ENCODE results near the gene IQCF6.

The IQCF6 gene

GRCh38 chr3:51808934-51809333 lies 29.9 kb upstream of the IQCF6 start:
- Histone ChIP-seq H3K9me2 (replicated peaks; ENCODE audit: low read depth, low read length) (no peaks in the 10 kb centered on the region), H4K20me1 (ENCODE audit: insufficient read depth, low read length, poor library complexity, severe bottlenecking) (no peaks in the 10 kb centered on the region), H3K36me3 (ENCODE audit: insufficient read depth, low read length) (no peaks in the 10 kb centered on the region), H3K79me2 (ENCODE audit: insufficient read depth, low read length) (no peaks in the 10 kb centered on the region), H3F3A (ENCODE audit: low read depth) (no peaks in the 10 kb centered on the region), H3K9me3 (ENCODE audit: insufficient read depth, low read depth, low read length) (peaks cover 4% of the 10 kb centered on the region; the same call in 1 of the 2 replicates), H3K27me3 (ENCODE audit: insufficient read depth, low read length, poor library complexity, severe bottlenecking) (no peaks in the 10 kb centered on the region), H3K4me2 (ENCODE audit: low read depth, low read length, poor library complexity, severe bottlenecking) (no peak overlapping the region), H3K4me3 (ENCODE audit: low read length, poor library complexity, severe bottlenecking) (no peak overlapping the region), H2AFZ (ENCODE audit: low read length) (no peak overlapping the region), H3K4me1 (ENCODE audit: insufficient read depth, low read length, poor library complexity, severe bottlenecking) (peaks cover 15% of the 10 kb centered on the region), H3K9ac (ENCODE audit: low read depth, low read length, poor library complexity, severe bottlenecking) (no peak overlapping the region)
- no peak for TF ChIP-seq CTCF (conservative IDR thresholded peaks at IDR 0.05; ENCODE audit: low read length)
- TF ChIP-seq EZH2phosphoT487 (IDR thresholded peaks at IDR 0.05; ENCODE audit: borderline replicate concordance), result no peak

- Histone ChIP-seq H3K36me3 (ENCODE audit: insufficient read depth, low read length) (no peaks in the 10 kb centered on the region), H3F3A (ENCODE audit: low read depth) (no peaks in the 10 kb centered on the region), H3K9me2 (replicated peaks; ENCODE audit: low read depth, low read length) (no peaks in the 10 kb centered on the region), H3K4me3 (ENCODE audit: low read length, poor library complexity, severe bottlenecking) (no peak overlapping the region), H3K79me2 (ENCODE audit: insufficient read depth, low read length) (no peaks in the 10 kb centered on the region), H4K20me1 (ENCODE audit: insufficient read depth, low read length, poor library complexity, severe bottlenecking) (no peaks in the 10 kb centered on the region), H3K9me3 (ENCODE audit: insufficient read depth, low read depth, low read length) (no peaks in the 10 kb centered on the region), H2AFZ (ENCODE audit: low read length) (no peak overlapping the region), H3K27me3 (ENCODE audit: insufficient read depth, low read length, poor library complexity, severe bottlenecking) (no peaks in the 10 kb centered on the region), H3K4me2 (ENCODE audit: low read depth, low read length, poor library complexity, severe bottlenecking) (no peak overlapping the region), H3K9ac (ENCODE audit: low read depth, low read length, poor library complexity, severe bottlenecking) (no peak overlapping the region), H3K4me1 (ENCODE audit: insufficient read depth, low read length, poor library complexity, severe bottlenecking) (peaks cover 19% of the 10 kb centered on the region)
- TF ChIP-seq CTCF (conservative IDR thresholded peaks at IDR 0.05; ENCODE audit: low read length), result no peak
- TF ChIP-seq EZH2phosphoT487 (IDR thresholded peaks at IDR 0.05; ENCODE audit: borderline replicate concordance), result no peak
Observed at GRCh38 chr3:51802106-51802703, 23.2 kb upstream of the IQCF6 start.

- Histone ChIP-seq H3K9me2 (replicated peaks; ENCODE audit: low read depth, low read length) (no peaks in the 10 kb centered on the region), H3K4me1 (ENCODE audit: insufficient read depth, low read length, poor library complexity, severe bottlenecking) (peaks cover 28% of the 10 kb centered on the region), H3K9me3 (ENCODE audit: insufficient read depth, low read depth, low read length) (no peaks in the 10 kb centered on the region), H3K27me3 (ENCODE audit: insufficient read depth, low read length, poor library complexity, severe bottlenecking) (no peaks in the 10 kb centered on the region), H3K79me2 (ENCODE audit: insufficient read depth, low read length) (no peaks in the 10 kb centered on the region), H4K20me1 (ENCODE audit: insufficient read depth, low read length, poor library complexity, severe bottlenecking) (no peaks in the 10 kb centered on the region), H3K9ac (ENCODE audit: low read depth, low read length, poor library complexity, severe bottlenecking) (no peak overlapping the region), H3F3A (ENCODE audit: low read depth) (no peaks in the 10 kb centered on the region), H3K4me3 (ENCODE audit: low read length, poor library complexity, severe bottlenecking) (no peak overlapping the region), H3K4me2 (ENCODE audit: low read depth, low read length, poor library complexity, severe bottlenecking) (no peak overlapping the region), H2AFZ (ENCODE audit: low read length) (no peak overlapping the region), H3K36me3 (ENCODE audit: insufficient read depth, low read length) (no peaks in the 10 kb centered on the region)
- TF ChIP-seq CTCF (conservative IDR thresholded peaks at IDR 0.05; ENCODE audit: low read length) (no peak), EZH2phosphoT487 (IDR thresholded peaks at IDR 0.05; ENCODE audit: borderline replicate concordance) (no peak)
Observed at GRCh38 chr3:51800750-51801125, 21.7 kb upstream of the IQCF6 start.
